GM18870 (cell line): ENCODE results near the gene CSGALNACT2.

Experiments used
- ATAC-seq: cut with Tn5 transposase; IDR thresholded peaks from one replicate; pipeline ENCODE4 v1.9.1; 2021; ENCODE audit warnings: moderate library complexity; ENCODE audit not compliant: unreplicated experiment

CSGALNACT2 gene

DNA sequence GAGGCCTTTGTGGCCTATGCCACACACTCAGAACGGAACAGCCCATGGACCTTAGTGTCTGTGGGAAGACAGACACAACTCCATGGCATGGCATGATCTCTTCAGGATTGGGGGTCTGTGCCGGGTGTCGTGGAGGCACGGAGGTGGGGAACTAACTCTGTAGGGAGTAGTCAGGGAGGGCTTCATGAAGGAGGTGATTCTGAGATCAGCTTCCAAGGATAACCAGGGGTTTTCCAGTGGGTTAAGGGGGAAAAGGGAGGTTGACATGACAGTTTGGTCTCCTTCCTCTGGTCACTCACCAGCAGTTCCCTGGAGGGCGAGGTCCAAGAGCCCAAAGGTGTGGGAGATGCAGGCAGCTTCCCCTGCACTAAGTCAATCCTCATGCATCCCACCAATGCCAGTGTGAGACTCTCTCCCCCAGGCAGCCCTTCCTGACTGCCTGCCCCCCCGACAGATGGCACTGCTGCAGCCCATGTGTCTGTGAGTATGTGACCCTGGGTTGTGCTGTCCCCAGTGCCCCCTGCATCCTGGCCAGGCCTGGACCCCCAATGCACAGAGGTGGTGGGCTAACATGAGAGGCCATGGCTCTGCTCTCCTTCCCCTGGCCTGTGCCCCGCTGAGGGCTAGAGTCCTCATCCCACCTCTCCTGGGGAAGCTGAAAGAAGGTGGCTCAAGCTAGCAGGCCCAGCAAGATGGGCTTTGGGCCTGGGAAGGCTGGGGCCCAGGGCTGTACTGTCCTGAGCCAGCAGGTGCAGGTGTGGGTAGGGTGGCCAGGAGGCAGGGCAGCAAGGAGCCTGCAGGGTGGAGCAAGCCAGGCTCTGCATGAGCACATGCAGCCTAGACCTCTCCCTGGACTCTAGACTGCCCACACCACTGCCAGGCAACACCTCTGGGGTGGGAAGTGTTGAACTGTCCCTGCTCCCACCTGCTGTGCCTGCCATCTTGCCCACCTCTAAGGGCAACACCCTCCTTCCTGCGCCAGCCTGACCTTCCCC lies 88.9 kb downstream of the CSGALNACT2 start:
- no peak for ATAC-seq

- ATAC-seq, result no peak
Observed at GRCh38 chr10:43227911-43228782, 89.9 kb downstream of the CSGALNACT2 start.

DNA sequence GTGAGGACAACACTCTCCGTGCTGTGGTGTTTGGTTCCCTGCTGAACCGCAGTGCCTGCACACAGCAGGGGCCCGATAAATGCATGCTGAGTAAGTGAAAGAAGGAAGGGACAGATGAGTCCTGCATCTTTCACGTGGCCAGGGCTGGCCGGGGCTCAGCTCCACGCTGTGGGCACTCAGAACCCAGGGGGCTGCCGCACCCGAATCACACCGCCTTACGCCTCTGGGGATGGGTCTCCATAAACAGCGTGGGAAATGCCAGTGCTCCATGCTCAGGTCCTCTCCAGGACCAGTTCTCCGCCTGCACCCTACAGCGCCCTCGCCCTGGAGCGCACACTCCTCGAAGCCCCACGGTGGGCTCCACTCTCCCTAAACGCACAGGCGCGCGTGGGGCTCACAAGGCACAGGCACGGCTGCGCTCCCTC lies 90.5 kb downstream of the CSGALNACT2 start:
- no peak for ATAC-seq

GRCh38 chr10:43229208-43230061 lies 91.2 kb downstream of the CSGALNACT2 start:
- ATAC-seq, result no peak

GRCh38 chr10:43230101-43230908 lies 92.1 kb downstream of the CSGALNACT2 start:
- ATAC-seq, result no peak

DNA sequence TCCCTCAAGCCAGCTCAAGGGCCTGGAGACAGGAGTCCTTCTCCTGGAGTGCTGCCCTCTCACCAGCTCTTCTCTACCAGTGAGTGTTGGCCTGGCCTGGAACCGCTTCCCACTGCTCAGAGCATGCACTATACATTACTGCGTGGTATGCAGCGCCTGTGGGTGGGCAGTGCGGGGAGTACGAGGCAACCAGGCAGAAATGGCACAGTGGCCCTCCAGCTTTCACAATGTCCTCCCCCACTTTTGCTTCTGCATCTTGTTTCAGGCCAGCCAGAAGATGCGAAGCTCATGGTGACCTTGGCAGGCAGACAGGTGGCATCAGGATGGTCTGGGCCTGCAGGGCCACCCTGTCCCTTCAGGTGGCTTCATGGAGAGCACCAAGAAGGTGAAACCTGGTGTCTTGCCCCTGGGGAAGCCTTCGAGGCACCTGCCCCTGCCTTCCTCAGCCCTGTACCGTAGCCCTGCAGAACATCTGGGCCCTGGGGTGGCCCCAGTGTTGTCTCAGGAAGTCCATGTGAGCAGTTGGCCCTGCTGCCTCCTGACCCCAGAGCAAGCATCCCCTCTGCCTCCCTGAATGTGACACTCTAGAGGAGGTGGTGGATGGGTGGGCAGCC lies 92.8 kb downstream of the CSGALNACT2 start:
- ATAC-seq, result no peak

DNA sequence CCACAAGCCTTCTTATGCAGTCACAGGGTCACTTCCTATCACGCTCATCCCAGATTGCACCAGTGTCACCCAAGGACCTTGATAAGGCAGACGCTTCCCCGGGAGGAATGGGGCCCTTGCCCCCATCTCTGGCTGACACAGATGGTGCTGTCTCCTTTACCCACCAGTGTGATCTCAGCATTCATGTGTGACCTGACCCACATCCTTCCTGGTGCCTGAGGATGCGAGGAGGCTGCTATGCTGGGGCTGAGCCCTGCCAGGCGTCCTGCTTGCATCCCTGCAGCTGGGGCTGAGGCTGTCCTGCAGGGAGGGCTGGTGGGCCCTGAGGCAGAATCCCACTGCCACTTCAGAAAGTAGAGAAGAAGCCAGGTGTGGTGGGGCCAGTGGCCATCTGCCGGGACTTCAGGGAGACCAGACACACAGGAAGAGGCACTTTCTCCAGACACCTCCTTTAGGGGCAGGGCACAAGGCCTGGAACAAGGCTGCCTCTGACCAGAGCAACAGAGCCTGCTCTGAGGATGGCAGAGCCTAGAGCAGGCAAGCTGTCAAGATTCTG lies 93.4 kb downstream of the CSGALNACT2 start:
- ATAC-seq, result no peak

DNA sequence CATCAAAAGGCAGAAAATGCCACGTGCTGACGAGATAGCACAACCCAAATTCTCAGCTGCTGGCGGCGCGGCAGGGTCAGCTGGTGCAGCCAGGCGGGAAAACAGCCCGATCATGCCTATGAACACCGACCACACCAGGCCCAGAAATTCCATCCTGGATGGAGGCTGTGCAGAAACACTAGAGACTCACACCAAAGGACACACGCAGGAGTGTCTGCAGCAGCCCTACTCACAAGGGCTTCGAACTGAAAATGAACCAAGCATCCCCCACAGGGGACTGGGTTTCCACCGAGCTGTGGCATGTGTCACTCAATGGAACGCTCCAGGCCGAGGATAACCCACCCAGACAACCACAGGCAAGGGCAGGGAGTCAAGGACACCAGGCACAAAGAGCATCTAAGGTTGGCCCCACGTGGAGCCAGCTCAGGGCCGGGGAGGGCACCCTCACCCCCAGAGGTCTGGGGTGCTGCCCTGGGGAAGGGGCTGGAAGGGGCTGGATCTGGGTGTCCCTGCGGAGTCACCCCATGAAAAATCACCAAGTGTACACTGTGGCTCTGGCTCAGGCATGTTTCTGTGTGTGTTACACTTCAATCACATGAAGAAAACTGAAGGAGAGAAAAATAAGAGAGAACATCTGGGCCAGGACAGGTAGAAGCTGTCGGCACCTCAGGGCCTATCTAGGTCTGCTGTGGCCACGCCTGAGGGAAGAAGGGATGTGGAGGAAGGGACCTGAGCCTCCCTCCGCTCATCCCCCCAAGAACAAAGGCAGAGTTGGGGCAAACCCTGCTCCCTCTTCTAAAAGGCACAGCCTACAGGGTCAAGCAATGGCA lies 95.6 kb downstream of the CSGALNACT2 start:
- ATAC-seq, result no peak

DNA sequence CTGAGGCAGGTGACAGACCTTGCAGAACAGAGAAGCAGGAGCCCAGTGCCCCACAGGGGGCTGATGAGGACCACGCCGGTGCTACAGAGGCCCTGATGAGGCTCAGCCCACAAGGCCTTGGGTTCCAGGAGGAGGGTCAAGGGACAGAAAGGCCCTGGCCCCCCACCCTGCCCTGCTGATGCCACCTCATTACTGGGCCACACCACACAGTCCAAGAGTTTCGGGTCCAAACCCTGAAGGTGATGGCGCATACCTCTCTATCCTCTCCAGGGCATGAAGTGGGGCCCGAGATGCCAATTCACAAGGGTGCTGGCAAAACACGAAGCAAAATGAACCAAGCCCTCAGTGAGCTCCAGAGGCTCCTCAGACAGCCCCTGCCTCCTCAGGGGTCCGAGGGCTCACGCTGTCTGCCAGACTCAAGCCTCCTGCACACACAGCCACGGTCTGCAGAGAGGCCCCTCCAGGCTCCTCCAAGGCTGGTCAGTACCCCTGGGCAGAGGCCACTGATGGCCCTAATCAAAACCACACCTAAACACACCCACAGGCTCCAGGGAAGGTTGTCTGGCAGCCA lies 96.3 kb downstream of the CSGALNACT2 start:
- ATAC-seq, result no peak
